ENCODE measurements around the gene CTNNA2. TPM values are rescaled to one million over a fixed set of nuclear protein-coding genes. Genes with fewer than 3 reads are reported as not detected.

Gene CTNNA2
- total RNA-seq, 1 experiment from 2014 or later, result 5.5 TPM

DNA sequence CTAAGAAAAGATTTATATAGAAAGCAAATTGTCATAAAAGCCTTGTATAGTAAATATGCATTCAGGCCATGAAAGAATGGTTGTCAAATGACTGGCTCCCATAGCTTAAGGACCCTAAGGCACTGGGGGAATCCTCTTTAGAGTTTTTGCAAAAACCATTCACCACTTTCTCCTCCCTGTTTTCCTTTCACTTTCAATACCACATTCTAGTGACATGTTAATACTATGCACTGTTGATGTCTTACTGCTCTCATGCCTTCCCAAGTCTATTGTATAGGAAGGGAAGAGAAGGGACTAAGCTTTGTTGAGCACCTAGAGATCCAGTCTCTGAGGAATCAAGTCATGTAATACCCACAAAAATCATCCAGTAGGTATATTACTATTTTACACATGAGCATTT is 1174.7 kb downstream of the CTNNA2 start:
- H3K9me3 Mint-ChIP-seq, result no peaks in the 10 kb centered on the region; a peak in 1 of 5 replicates
- no peak overlapping the region for H2BK12ac ChIP-seq (ENCODE audit: insufficient read length, low read depth, low read length)
- H2BK120ac ChIP-seq (ENCODE audit: low read depth, low read length, poor library complexity, severe bottlenecking), result no peak overlapping the region
- no peak overlapping the region for H4K91ac ChIP-seq (ENCODE audit: insufficient read length, low read depth, low read length)
- no peaks in the 10 kb centered on the region for H3K27me3 Mint-ChIP-seq (ENCODE audit: low read depth)
- no peak overlapping the region for H3T11ph ChIP-seq (ENCODE audit: low read length)
- no peak overlapping the region for H3K4me2 ChIP-seq (ENCODE audit: insufficient read depth, insufficient read length, low read length)
- no peak for DNase-seq
- no peak overlapping the region for H3K56ac ChIP-seq (ENCODE audit: insufficient read length, low read depth, low read length)
- H3K9me3 ChIP-seq (ENCODE audit: control insufficient read depth, low read depth, low read length), result no peaks in the 10 kb centered on the region
- no peaks in the 10 kb centered on the region for H3K27me3 ChIP-seq (ENCODE audit: insufficient read depth, low read length)
- H3K9ac ChIP-seq (ENCODE audit: extremely low read depth, insufficient read length, low read length), result no peak overlapping the region
- peaks cover 3 to 6% of the 10 kb centered on the region in 2 experiments; a peak in 3 of 4 replicates for H3K4me1 Mint-ChIP-seq
- H4K5ac ChIP-seq (ENCODE audit: insufficient read length, low read depth, low read length), result no peak overlapping the region
- no peak overlapping the region for H3K27ac Mint-ChIP-seq
- no peak overlapping the region for H3K4ac ChIP-seq (ENCODE audit: low read depth, low read length)
- no peaks in the 10 kb centered on the region for H3K79me1 ChIP-seq (ENCODE audit: insufficient read depth, low read depth, low read length, poor library complexity, severe bottlenecking)
- H2BK20ac ChIP-seq (ENCODE audit: low read depth, low read length, poor library complexity, severe bottlenecking), result no peak overlapping the region
- H3K4me1 ChIP-seq (ENCODE audit: insufficient read depth, low read length), result no peaks in the 10 kb centered on the region
- H2AK5ac ChIP-seq (ENCODE audit: insufficient read length, low read length), result no peak overlapping the region
- no peaks in the 10 kb centered on the region for H3K23me2 ChIP-seq (ENCODE audit: insufficient read length, low read depth, low read length, poor library complexity, severe bottlenecking)
- H3K23ac ChIP-seq (ENCODE audit: insufficient read length, low read depth, low read length), result no peak overlapping the region
- H3K4me3 Mint-ChIP-seq, result no peak overlapping the region
- H3K79me2 ChIP-seq (ENCODE audit: insufficient read depth, low read length), result no peaks in the 10 kb centered on the region
- no peak overlapping the region for H3K18ac ChIP-seq (ENCODE audit: insufficient read length, low read depth, low read length)
- H2AFZ ChIP-seq (ENCODE audit: low read length), result no peak overlapping the region
- H3K27ac ChIP-seq (ENCODE audit: insufficient read length, low read depth, low read length), result no peak overlapping the region
- no peak overlapping the region for H2BK15ac ChIP-seq (ENCODE audit: low read depth, low read length)
- no peaks in the 10 kb centered on the region for H4K20me1 ChIP-seq (ENCODE audit: control insufficient read depth, insufficient read depth, insufficient read length)
- H4K8ac ChIP-seq (replicated peaks; ENCODE audit: insufficient read length, low read depth, low read length), result no peak overlapping the region
- no peak overlapping the region for H3K14ac ChIP-seq (ENCODE audit: insufficient read depth, low read length)
- TF ChIP-seq, protein P1, sequence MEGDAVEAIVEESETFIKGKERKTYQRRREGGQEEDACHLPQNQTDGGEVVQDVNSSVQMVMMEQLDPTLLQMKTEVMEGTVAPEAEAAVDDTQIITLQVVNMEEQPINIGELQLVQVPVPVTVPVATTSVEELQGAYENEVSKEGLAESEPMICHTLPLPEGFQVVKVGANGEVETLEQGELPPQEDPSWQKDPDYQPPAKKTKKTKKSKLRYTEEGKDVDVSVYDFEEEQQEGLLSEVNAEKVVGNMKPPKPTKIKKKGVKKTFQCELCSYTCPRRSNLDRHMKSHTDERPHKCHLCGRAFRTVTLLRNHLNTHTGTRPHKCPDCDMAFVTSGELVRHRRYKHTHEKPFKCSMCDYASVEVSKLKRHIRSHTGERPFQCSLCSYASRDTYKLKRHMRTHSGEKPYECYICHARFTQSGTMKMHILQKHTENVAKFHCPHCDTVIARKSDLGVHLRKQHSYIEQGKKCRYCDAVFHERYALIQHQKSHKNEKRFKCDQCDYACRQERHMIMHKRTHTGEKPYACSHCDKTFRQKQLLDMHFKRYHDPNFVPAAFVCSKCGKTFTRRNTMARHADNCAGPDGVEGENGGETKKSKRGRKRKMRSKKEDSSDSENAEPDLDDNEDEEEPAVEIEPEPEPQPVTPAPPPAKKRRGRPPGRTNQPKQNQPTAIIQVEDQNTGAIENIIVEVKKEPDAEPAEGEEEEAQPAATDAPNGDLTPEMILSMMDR (conservative IDR thresholded peaks at IDR 0.05), result no peak
- no peak overlapping the region for H2BK5ac ChIP-seq (ENCODE audit: insufficient read length, low read length)
- H3K36me3 Mint-ChIP-seq (ENCODE audit: insufficient read depth in 1 of 3, low read depth in 3 of 3), result no peaks in the 10 kb centered on the region

Data from H9 (cell line).